B cell (primary cell): ENCODE data around the gene RCBTB1.

Experiments
- CTCF ChIP-seq: fragments of 200-600 bp; IDR thresholded peaks from one replicate; pipeline ENCODE4 v1.8.0; 2022; ENCODE audit warnings: antibody characterized with exemption, mild to moderate bottlenecking
- EZH2 ChIP-seq: IDR thresholded peaks from 2 replicates; pipeline ENCODE4 v1.6.1; 2012; ENCODE audit warnings: borderline replicate concordance, low read depth, mild to moderate bottlenecking, moderate library complexity, low read length; ENCODE audit not compliant: insufficient read depth, poor library complexity, severe bottlenecking

- TF ChIP-seq CTCF (no peak), EZH2 (no peak)
These were observed 47.0 kb downstream of the RCBTB1 start for GRCh38 chr13:49538404-49538803.
